ENCODE results near the gene AKAP1. TPM values are rescaled to one million over a fixed set of nuclear protein-coding genes. Genes with fewer than 3 reads are reported as not detected.

The AKAP1 gene
- total and polyA plus RNA-seq, 4 donors = 22.8 to 37.7 (median 33.6) TPM

- no peak overlapping the region for H3K4me3 ChIP-seq (ENCODE audit: low read depth, low read length)
- DNase-seq (ENCODE audit: low read depth in 4 of 6, low spot score in 6 of 6) = peak in 1 of 6 donors; percentile 41
- no peak overlapping the region for H3K27ac ChIP-seq (ENCODE audit: low read depth, low read length)
- no peaks in the 10 kb centered on the region for H3K27me3 ChIP-seq (ENCODE audit: control insufficient read depth, insufficient read depth, low read length)
- peaks cover 60% of the 10 kb centered on the region for H3K36me3 ChIP-seq (ENCODE audit: control insufficient read depth, insufficient read depth, low read length)
- no peaks in the 10 kb centered on the region for H3K9me3 ChIP-seq (ENCODE audit: control insufficient read depth, insufficient read depth, low read length)
- H3K4me1 ChIP-seq (ENCODE audit: control insufficient read depth, insufficient read depth, low read length) = peaks cover 24% of the 10 kb centered on the region
- 75% methylated on average over 14 of the region's 14 CpGs for WGBS (ENCODE audit: insufficient coverage)
Measured at GRCh38 chr17:57109393-57110151, 24.5 kb downstream of the AKAP1 start.

- Histone ChIP-seq H3K4me3 (ENCODE audit: low read depth, low read length) (no peak overlapping the region), H3K9me3 (ENCODE audit: control insufficient read depth, insufficient read depth, low read length) (no peaks in the 10 kb centered on the region), H3K36me3 (ENCODE audit: control insufficient read depth, insufficient read depth, low read length) (peaks cover 62% of the 10 kb centered on the region), H3K27ac (ENCODE audit: low read depth, low read length) (no peak overlapping the region), H3K4me1 (ENCODE audit: control insufficient read depth, insufficient read depth, low read length) (peaks cover 24% of the 10 kb centered on the region), H3K27me3 (ENCODE audit: control insufficient read depth, insufficient read depth, low read length) (no peaks in the 10 kb centered on the region)
- DNase-seq (ENCODE audit: low read depth in 4 of 6, low spot score in 6 of 6) = peak in 1 of 6 donors; percentile 62
- 67% methylated on average over 3 of the region's 5 CpGs for WGBS (ENCODE audit: insufficient coverage)
Measured at GRCh38 chr17:57110152-57110542, 25.1 kb downstream of the AKAP1 start.

- Histone ChIP-seq H3K4me3 (ENCODE audit: low read depth, low read length) (no peak overlapping the region), H3K36me3 (ENCODE audit: control insufficient read depth, insufficient read depth, low read length) (peaks cover 61% of the 10 kb centered on the region), H3K27me3 (ENCODE audit: control insufficient read depth, insufficient read depth, low read length) (no peaks in the 10 kb centered on the region), H3K27ac (ENCODE audit: low read depth, low read length) (peak overlapping the region; percentile 15), H3K4me1 (ENCODE audit: control insufficient read depth, insufficient read depth, low read length) (peaks cover 24% of the 10 kb centered on the region), H3K9me3 (ENCODE audit: control insufficient read depth, insufficient read depth, low read length) (no peaks in the 10 kb centered on the region)
- 78% methylated on average over 9 of the region's 12 CpGs for WGBS (ENCODE audit: insufficient coverage)
- peak in 1 of 6 donors; percentile 65 for DNase-seq (ENCODE audit: low read depth in 4 of 6, low spot score in 6 of 6)
Measured at GRCh38 chr17:57110579-57111325, 25.7 kb downstream of the AKAP1 start.

- peaks cover 24% of the 10 kb centered on the region for H3K4me1 ChIP-seq (ENCODE audit: control insufficient read depth, insufficient read depth, low read length)
- 91% methylated on average over 3 of the region's 3 CpGs for WGBS (ENCODE audit: insufficient coverage)
- no peak overlapping the region for H3K27ac ChIP-seq (ENCODE audit: low read depth, low read length)
- no peaks in the 10 kb centered on the region for H3K27me3 ChIP-seq (ENCODE audit: control insufficient read depth, insufficient read depth, low read length)
- peaks cover 61% of the 10 kb centered on the region for H3K36me3 ChIP-seq (ENCODE audit: control insufficient read depth, insufficient read depth, low read length)
- H3K4me3 ChIP-seq (ENCODE audit: low read depth, low read length) = no peak overlapping the region
- DNase-seq (ENCODE audit: low read depth in 4 of 6, low spot score in 6 of 6) = no peak
- H3K9me3 ChIP-seq (ENCODE audit: control insufficient read depth, insufficient read depth, low read length) = no peaks in the 10 kb centered on the region
Measured at GRCh38 chr17:57111386-57111785, 26.3 kb downstream of the AKAP1 start.

GRCh38 chr17:57113011-57113410 is 28.0 kb downstream of the AKAP1 start:
- Histone ChIP-seq H3K27me3 (ENCODE audit: control insufficient read depth, insufficient read depth, low read length) (no peaks in the 10 kb centered on the region), H3K36me3 (ENCODE audit: control insufficient read depth, insufficient read depth, low read length) (peaks cover 67% of the 10 kb centered on the region), H3K4me3 (ENCODE audit: low read depth, low read length) (no peak overlapping the region), H3K4me1 (ENCODE audit: control insufficient read depth, insufficient read depth, low read length) (peaks cover 24% of the 10 kb centered on the region), H3K9me3 (ENCODE audit: control insufficient read depth, insufficient read depth, low read length) (no peaks in the 10 kb centered on the region), H3K27ac (ENCODE audit: low read depth, low read length) (no peak overlapping the region)
- no peak for DNase-seq (ENCODE audit: low read depth in 4 of 6, low spot score in 6 of 6)
- 83% methylated on average over 4 of the region's 6 CpGs for WGBS (ENCODE audit: insufficient coverage)

GRCh38 chr17:57113656-57114055 is 28.6 kb downstream of the AKAP1 start:
- no peak overlapping the region for H3K4me3 ChIP-seq (ENCODE audit: low read depth, low read length)
- no peak for DNase-seq (ENCODE audit: low read depth in 4 of 6, low spot score in 6 of 6)
- WGBS (ENCODE audit: insufficient coverage) = 98% methylated on average over 3 of the region's 3 CpGs
- H3K27ac ChIP-seq (ENCODE audit: low read depth, low read length) = no peak overlapping the region
- H3K4me1 ChIP-seq (ENCODE audit: control insufficient read depth, insufficient read depth, low read length) = peaks cover 22% of the 10 kb centered on the region
- H3K27me3 ChIP-seq (ENCODE audit: control insufficient read depth, insufficient read depth, low read length) = no peaks in the 10 kb centered on the region
- no peaks in the 10 kb centered on the region for H3K9me3 ChIP-seq (ENCODE audit: control insufficient read depth, insufficient read depth, low read length)
- H3K36me3 ChIP-seq (ENCODE audit: control insufficient read depth, insufficient read depth, low read length) = peaks cover 71% of the 10 kb centered on the region

- Histone ChIP-seq H3K27me3 (ENCODE audit: control insufficient read depth, insufficient read depth, low read length) (no peaks in the 10 kb centered on the region), H3K27ac (ENCODE audit: low read depth, low read length) (no peak overlapping the region), H3K4me1 (ENCODE audit: control insufficient read depth, insufficient read depth, low read length) (peaks cover 19% of the 10 kb centered on the region), H3K36me3 (ENCODE audit: control insufficient read depth, insufficient read depth, low read length) (peaks cover 74% of the 10 kb centered on the region), H3K4me3 (ENCODE audit: low read depth, low read length) (no peak overlapping the region), H3K9me3 (ENCODE audit: control insufficient read depth, insufficient read depth, low read length) (no peaks in the 10 kb centered on the region)
- WGBS (ENCODE audit: insufficient coverage) = 92% methylated on average over 9 of the region's 13 CpGs
- peak in 2 of 6 donors; percentile 40 to 51 for DNase-seq (ENCODE audit: low read depth in 4 of 6, low spot score in 6 of 6)
Measured at GRCh38 chr17:57114085-57114673, 29.1 kb downstream of the AKAP1 start.

GRCh38 chr17:57115377-57115776 is 30.3 kb downstream of the AKAP1 start:
- Histone ChIP-seq H3K4me1 (ENCODE audit: control insufficient read depth, insufficient read depth, low read length) (peaks cover 7% of the 10 kb centered on the region), H3K4me3 (ENCODE audit: low read depth, low read length) (no peak overlapping the region), H3K27ac (ENCODE audit: low read depth, low read length) (no peak overlapping the region), H3K36me3 (ENCODE audit: control insufficient read depth, insufficient read depth, low read length) (peaks cover 76% of the 10 kb centered on the region), H3K9me3 (ENCODE audit: control insufficient read depth, insufficient read depth, low read length) (no peaks in the 10 kb centered on the region), H3K27me3 (ENCODE audit: control insufficient read depth, insufficient read depth, low read length) (no peaks in the 10 kb centered on the region)
- 82% methylated on average over 3 of the region's 4 CpGs for WGBS (ENCODE audit: insufficient coverage)
- no peak for DNase-seq (ENCODE audit: low read depth in 4 of 6, low spot score in 6 of 6)

- Histone ChIP-seq H3K27ac (ENCODE audit: low read depth, low read length) (no peak overlapping the region), H3K4me3 (ENCODE audit: low read depth, low read length) (no peak overlapping the region), H3K36me3 (ENCODE audit: control insufficient read depth, insufficient read depth, low read length) (peaks cover 76% of the 10 kb centered on the region), H3K27me3 (ENCODE audit: control insufficient read depth, insufficient read depth, low read length) (no peaks in the 10 kb centered on the region), H3K9me3 (ENCODE audit: control insufficient read depth, insufficient read depth, low read length) (no peaks in the 10 kb centered on the region), H3K4me1 (ENCODE audit: control insufficient read depth, insufficient read depth, low read length) (peaks cover 5% of the 10 kb centered on the region)
- no peak for DNase-seq (ENCODE audit: low read depth in 4 of 6, low spot score in 6 of 6)
- 97% methylated on average over 20 of the region's 21 CpGs for WGBS (ENCODE audit: insufficient coverage)
Measured at GRCh38 chr17:57115916-57116315, 30.9 kb downstream of the AKAP1 start.

All from spinal cord (tissue), 10 donors.